HCT116 (cell line): ENCODE measurements around the gene CTXN3.

Experiments
- POLR2A ChIP-seq: IDR thresholded peaks from 2 replicates; pipeline ENCODE4 v1.7.0; 2011; ENCODE audit warnings: borderline replicate concordance; ENCODE audit not compliant: insufficient read depth, insufficient read length; ENCODE audit errors: extremely low read depth
- POLR2AphosphoS5 ChIP-seq: IDR thresholded peaks from 2 replicates; pipeline ENCODE4 v1.6.1; 2011; ENCODE audit warnings: mild to moderate bottlenecking, low read depth, low read length, moderate library complexity
- SP1 ChIP-seq: IDR thresholded peaks from 2 replicates; pipeline ENCODE4 v1.6.1; 2012; ENCODE audit warnings: low read depth
- YY1 ChIP-seq: IDR thresholded peaks from 2 replicates; pipeline ENCODE4 v1.6.1; 2011; ENCODE audit warnings: low read length, low read depth, moderate library complexity, mild to moderate bottlenecking; ENCODE audit not compliant: insufficient replicate concordance; ENCODE audit errors: extremely low read depth
- TF ChIP-seq, protein P1 (sequence below): IDR thresholded peaks from 2 replicates; pipeline ENCODE4 v1.6.1; 2012
- TF ChIP-seq, protein P2 (sequence below), 3 experiments: fragments of 200-600 bp in 1 of 3; sonication (generic) in 1 of 3; IDR thresholded peaks in 2 of 3; conservative IDR thresholded peaks in 1 of 3; 2 replicates each; pipeline ENCODE4 v1.5.1; 2012 to 2017; ENCODE audit warnings: low read depth in 2 of 3, low read length in 2 of 3, antibody characterized with exemption in 1 of 3, borderline replicate concordance in 1 of 3, control low read depth in 1 of 3, mild to moderate bottlenecking in 1 of 3, mixed read lengths in 1 of 3, mixed run types in 1 of 3, moderate library complexity in 1 of 3; ENCODE audit not compliant: insufficient read depth in 1 of 3

DNA sequence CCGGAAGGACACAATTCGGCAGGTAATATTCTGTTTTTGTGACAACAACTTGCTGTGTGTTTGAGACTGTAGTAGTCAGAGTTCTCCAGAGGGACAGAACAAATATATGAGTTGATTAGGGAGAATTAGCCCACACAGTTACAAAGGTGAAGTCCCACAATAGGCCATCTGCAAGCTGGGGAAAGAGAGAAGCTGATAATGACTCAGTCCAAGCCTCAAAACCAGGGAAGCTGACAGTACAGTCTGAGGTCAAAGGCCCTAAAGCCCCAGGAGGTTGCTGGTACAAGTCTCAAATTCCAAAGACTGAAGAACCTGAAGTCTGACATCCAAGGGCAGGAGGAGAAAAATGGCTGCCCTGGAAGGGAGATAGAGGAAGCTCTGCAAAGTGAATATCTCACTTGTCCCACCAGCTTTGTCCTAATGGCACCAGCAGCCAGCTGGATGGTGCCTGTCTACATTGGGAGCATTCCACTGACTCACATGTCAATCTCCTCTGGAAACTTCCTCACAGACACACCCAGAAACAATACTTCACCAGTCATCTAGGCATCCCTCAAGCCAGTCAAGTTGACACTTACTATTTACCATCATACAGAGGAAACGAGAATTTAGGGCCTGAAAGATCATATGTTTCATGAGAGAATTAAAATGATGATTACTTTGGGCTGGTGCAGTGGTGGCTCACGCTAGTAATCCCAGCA, 36.3 kb upstream of the CTXN3 start:
- TF ChIP-seq SP1 = no peak
- no peak for TF ChIP-seq POLR2A
- no peak for TF ChIP-seq POLR2AphosphoS5
- TF ChIP-seq, protein P1, sequence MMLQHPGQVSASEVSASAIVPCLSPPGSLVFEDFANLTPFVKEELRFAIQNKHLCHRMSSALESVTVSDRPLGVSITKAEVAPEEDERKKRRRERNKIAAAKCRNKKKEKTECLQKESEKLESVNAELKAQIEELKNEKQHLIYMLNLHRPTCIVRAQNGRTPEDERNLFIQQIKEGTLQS = no peak
- TF ChIP-seq, protein P2, sequence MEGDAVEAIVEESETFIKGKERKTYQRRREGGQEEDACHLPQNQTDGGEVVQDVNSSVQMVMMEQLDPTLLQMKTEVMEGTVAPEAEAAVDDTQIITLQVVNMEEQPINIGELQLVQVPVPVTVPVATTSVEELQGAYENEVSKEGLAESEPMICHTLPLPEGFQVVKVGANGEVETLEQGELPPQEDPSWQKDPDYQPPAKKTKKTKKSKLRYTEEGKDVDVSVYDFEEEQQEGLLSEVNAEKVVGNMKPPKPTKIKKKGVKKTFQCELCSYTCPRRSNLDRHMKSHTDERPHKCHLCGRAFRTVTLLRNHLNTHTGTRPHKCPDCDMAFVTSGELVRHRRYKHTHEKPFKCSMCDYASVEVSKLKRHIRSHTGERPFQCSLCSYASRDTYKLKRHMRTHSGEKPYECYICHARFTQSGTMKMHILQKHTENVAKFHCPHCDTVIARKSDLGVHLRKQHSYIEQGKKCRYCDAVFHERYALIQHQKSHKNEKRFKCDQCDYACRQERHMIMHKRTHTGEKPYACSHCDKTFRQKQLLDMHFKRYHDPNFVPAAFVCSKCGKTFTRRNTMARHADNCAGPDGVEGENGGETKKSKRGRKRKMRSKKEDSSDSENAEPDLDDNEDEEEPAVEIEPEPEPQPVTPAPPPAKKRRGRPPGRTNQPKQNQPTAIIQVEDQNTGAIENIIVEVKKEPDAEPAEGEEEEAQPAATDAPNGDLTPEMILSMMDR (IDR thresholded peaks at IDR 0.05 in 2 of 3, conservative IDR thresholded peaks at IDR 0.05 in 1 of 3; ENCODE audit: borderline replicate concordance in 1 of 3, insufficient read depth in 1 of 3, low read depth in 2 of 3, low read length in 2 of 3) = no peak
- TF ChIP-seq YY1 = no peak
